ENCODE data around the gene TSSC4. TPM values are rescaled to one million over a fixed set of nuclear protein-coding genes. Genes with fewer than 3 reads are reported as not detected.

The TSSC4 gene
- total and polyA plus RNA-seq, 9 of the 15 experiments (the other 6 are each of a cell fraction or from before 2014, with no cell fraction given), result 0.41 to 54.2 (median 11.0) TPM

DNA sequence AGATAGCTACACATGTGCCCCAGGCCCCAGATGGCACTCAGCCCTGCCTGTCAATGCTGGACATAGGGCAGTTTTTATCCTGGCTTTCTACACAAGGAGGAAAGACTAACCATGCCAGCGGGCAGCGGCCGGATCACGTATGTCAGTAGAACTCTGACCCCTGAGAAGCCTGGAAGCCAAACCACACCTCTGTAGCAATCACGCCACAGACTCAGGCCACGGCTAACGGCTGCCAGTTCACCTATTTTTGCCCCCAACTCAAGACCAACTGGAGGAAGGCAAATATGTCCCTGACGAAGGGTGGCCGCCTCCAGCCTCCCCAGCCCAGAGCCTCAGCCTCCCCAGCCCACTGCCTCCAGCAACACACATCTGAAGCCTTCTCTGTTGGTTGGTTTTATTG is 30.7 kb upstream of the TSSC4 start:
- Histone ChIP-seq H3K4me1 (replicated peaks in 1 of 2; ENCODE audit: control insufficient read depth in 2 of 2, insufficient read depth in 2 of 2, low read length in 2 of 2) (peaks cover 4 to 10% of the 10 kb centered on the region in 2 experiments; a peak in 4 of 5 replicates), H3K4me3 (no peak overlapping the region), H3K9me3 (replicated peaks; ENCODE audit: control insufficient read depth, insufficient read depth, low read depth, low read length) (no peaks in the 10 kb centered on the region), H3K27ac (ENCODE audit: extremely low read depth, low read depth, low read length) (no peak overlapping the region), H3K9me1 (ENCODE audit: control insufficient read depth, insufficient read depth, low read length) (no peaks in the 10 kb centered on the region), H4K20me1 (replicated peaks; ENCODE audit: control insufficient read depth, insufficient read depth, low read length) (peaks cover 8% of the 10 kb centered on the region), H3K27me3 (ENCODE audit: control insufficient read depth in 2 of 2, insufficient read depth in 2 of 2, low read length in 2 of 2) (peaks cover 0 to 30% of the 10 kb centered on the region in 2 experiments), H3K79me2 (ENCODE audit: control insufficient read depth, insufficient read depth, low read length) (no peaks in the 10 kb centered on the region), H3K36me3 (ENCODE audit: control insufficient read depth, insufficient read depth, low read length) (no peaks in the 10 kb centered on the region), H3K9ac (ENCODE audit: insufficient read depth in 1 of 2, low read depth in 2 of 2, low read length in 2 of 2) (no peak overlapping the region), H2AFZ (ENCODE audit: low read depth, low read length) (no peak overlapping the region), H3K4me2 (ENCODE audit: insufficient read depth, low read length) (no peak overlapping the region)
- FAIRE-seq (no peak), DNase-seq (ENCODE audit: extremely low read depth in 1 of 4, low spot score in 3 of 4) (no peak), ATAC-seq (no peak)
- POLR2A ChIA-PET, result interaction anchor here (0.7 kb wide), 1 partner anchor 8 kb away, joined by 3 read pairs; no protein-coding TSS in a partner anchor
- intact Hi-C loops (cut with micrococcal nuclease), result no loop called here
- in situ Hi-C loops (cut with MboI), result no loop called here
- CTCF ChIA-PET (ENCODE audit: low intra/inter-chr PET ratio), result no interaction called here
- TF ChIP-seq, protein P1, sequence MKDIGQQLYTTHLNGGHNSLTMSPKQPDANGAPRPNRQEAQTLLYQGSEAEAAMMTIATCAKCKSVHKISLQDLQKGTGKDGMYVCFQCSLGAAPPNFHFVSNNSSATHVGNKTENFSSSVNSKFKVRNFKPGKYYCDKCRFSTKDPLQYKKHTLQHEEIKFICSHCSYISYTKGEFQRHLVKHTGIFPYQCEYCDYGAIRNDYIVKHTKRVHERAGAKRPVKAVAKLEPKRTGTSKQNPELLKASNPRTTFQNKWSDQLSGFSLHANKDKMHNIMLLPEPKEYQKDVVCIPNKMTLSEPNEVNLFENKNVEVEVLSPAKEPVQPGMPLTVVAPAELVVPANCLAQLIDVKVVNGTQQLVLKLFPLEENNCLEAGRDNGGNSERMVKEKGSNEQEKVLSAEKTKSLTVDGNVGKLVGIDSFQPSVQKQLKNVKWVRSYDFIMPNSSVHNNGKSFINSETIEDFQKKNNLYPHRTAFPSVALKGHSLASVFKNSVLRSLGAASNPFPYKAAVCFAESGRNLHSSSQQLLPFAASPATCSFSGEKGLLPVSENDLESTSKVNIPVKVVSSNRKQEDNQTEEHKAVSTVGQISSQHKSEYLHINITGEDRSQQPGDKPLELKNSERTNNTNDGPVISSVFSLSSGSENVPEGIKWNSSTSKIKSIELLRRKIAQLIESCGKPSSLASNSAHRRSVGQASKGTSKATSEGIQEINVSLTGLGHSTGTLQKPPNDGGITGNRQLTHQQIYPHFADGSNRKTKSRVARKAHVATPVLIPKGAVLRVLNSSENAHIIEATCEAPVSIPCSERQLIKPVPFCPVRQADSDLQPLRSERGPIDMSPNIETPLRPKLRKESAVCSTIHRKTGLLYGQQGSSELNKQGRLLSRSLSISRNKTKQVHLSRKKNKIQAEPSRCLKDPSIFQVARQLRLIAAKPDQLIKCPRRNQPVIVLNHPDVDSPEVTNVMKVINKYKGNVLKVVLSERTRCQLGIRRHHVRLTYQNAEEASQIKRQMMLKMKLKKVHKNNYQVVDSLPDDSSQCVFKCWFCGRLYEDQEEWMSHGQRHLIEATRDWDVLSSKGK (CRISPR knock-in tag; IDR thresholded peaks at IDR 0.05), result no peak
- TF ChIP-seq, protein P2, sequence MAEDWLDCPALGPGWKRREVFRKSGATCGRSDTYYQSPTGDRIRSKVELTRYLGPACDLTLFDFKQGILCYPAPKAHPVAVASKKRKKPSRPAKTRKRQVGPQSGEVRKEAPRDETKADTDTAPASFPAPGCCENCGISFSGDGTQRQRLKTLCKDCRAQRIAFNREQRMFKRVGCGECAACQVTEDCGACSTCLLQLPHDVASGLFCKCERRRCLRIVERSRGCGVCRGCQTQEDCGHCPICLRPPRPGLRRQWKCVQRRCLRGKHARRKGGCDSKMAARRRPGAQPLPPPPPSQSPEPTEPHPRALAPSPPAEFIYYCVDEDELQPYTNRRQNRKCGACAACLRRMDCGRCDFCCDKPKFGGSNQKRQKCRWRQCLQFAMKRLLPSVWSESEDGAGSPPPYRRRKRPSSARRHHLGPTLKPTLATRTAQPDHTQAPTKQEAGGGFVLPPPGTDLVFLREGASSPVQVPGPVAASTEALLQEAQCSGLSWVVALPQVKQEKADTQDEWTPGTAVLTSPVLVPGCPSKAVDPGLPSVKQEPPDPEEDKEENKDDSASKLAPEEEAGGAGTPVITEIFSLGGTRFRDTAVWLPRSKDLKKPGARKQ (CRISPR knock-in tag; IDR thresholded peaks at IDR 0.05), result no peak
- TF ChIP-seq PTTG1 (tag; IDR thresholded peaks at IDR 0.05; ENCODE audit: low read depth) (no peak), ATF1 (CRISPR knock-in tag; IDR thresholded peaks at IDR 0.05) (no peak), ATF1 (tag; IDR thresholded peaks at IDR 0.05) (no peak), HMG20B (CRISPR knock-in tag; IDR thresholded peaks at IDR 0.05) (no peak), NFRKB (IDR thresholded peaks at IDR 0.05; ENCODE audit: low read depth) (no peak), SIX5 (IDR thresholded peaks at IDR 0.05; ENCODE audit: borderline replicate concordance in 1 of 2, insufficient read depth in 1 of 2, low read depth in 1 of 2, low read length in 2 of 2) (no peak), ZNF282 (CRISPR knock-in tag; IDR thresholded peaks at IDR 0.05) (no peak), ZNF274 (IDR thresholded peaks at IDR 0.05; ENCODE audit: borderline replicate concordance, low read depth, low read length) (no peak), TCFL5 (CRISPR knock-in tag; conservative IDR thresholded peaks at IDR 0.05) (no peak), ZNF75A (CRISPR knock-in tag; IDR thresholded peaks at IDR 0.05) (no peak)
- TF ChIP-seq, protein P3, sequence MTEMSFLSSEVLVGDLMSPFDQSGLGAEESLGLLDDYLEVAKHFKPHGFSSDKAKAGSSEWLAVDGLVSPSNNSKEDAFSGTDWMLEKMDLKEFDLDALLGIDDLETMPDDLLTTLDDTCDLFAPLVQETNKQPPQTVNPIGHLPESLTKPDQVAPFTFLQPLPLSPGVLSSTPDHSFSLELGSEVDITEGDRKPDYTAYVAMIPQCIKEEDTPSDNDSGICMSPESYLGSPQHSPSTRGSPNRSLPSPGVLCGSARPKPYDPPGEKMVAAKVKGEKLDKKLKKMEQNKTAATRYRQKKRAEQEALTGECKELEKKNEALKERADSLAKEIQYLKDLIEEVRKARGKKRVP (CRISPR knock-in tag; IDR thresholded peaks at IDR 0.05), result no peak
- 49% methylated on average over 9 of the region's 9 CpGs for WGBS (ENCODE audit: insufficient coverage, low coverage, missing lambda C conversion rate)
- BruUV-seq (replicated peaks), result no TSS peak

Data from K562 (cell line).